Measurements from ENCODE around the gene KRTAP4-9.
"Not testable (repeated sequence)": the region's sequence is repeated elsewhere in the genome, so short reads cannot be mapped to it uniquely, and the experiment has no call there.

The KRTAP4-9 gene

DNA sequence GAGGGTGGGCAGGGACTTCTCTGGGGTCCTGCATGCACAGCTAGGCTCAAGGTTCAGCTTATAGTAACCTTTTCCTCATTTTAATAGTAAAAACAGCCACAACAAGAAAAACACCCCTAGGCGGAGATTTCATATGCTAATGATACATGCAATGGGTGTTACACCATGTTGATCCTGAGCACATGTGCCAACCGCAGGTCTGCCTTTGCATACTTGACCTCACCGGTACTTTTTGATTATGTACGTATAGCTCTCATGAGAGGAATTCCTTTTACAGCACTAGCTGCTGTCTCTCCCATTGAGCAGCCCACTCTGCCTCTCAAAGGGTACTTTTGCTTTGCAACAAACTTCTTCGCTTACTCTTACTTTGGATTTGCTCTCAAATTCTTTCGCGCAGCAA lies 9.1 kb upstream of the KRTAP4-9 start:
- Histone ChIP-seq H3K9me3 (ENCODE audit: control insufficient read depth, low read length) (peaks cover 4% of the 10 kb centered on the region), H3K27me3 (ENCODE audit: control insufficient read depth, insufficient read depth, low read length, poor library complexity, severe bottlenecking) (no peaks in the 10 kb centered on the region), H3K27ac (ENCODE audit: insufficient read depth, low read depth, low read length, poor library complexity, severe bottlenecking) (no peak overlapping the region), H3K36me3 (ENCODE audit: control insufficient read depth, insufficient read depth, low read length) (peaks cover 3% of the 10 kb centered on the region), H3K4me1 (ENCODE audit: control insufficient read depth, insufficient read depth, low read length) (no peaks in the 10 kb centered on the region), H3K4me3 (ENCODE audit: insufficient read depth, low read depth, low read length) (no peak overlapping the region)
- 95 to 97% methylated on average over 7 of the region's 7 CpGs for WGBS, 2 experiments

DNA sequence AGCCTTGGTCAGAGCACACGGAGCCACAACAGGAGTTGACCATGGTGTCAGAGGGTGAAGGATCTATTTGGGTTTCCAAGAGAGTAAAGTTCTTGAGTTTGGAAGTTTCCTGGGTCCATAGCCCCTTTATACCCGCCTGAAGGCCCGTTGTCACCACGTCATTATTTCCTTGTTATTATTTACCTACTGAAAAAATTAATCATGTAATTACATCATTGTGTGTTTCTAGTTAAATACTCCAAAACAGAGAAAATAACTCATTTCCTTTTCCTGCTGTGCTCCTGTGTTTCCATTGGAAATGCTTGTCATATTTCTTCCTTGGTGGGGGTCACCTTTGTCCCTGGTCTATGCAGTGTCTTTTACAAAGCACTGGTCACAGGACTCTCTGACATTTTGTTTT lies 7.1 kb upstream of the KRTAP4-9 start, which contains the start of gene KRTAP4-8:
KRTAP4-8 (minus strand) TSS at position 101 of the 400 bp plus-strand sequence; CDS start at position 43, 58 bp downstream.
- Histone ChIP-seq H3K36me3 (ENCODE audit: control insufficient read depth, insufficient read depth, low read length) (peaks cover 3% of the 10 kb centered on the region), H3K27ac (ENCODE audit: insufficient read depth, low read depth, low read length, poor library complexity, severe bottlenecking) (no peak within 1 kb of the TSS)

DNA sequence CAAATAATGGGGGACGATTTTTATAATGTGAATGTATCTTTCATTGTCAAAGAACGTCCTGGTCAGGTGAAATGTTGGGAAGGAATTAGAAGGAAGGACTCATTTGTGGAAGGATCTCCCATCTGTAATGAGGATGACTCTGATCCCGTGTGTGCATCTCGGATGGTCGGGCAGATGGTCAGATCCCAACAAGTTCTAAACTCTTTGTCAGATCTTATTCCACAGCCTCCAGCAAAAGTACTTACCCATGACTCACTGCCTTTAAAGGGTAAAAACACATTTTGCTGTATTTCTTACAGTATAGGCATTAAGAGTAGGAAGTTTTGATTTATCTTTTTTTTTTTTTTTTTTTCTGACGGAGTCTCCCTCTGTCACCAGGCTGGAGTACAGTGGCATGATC lies 6.7 kb upstream of the KRTAP4-9 start:
- H3K4me3 ChIP-seq (ENCODE audit: insufficient read depth, low read depth, low read length), result no peak overlapping the region
- H3K9me3 ChIP-seq (ENCODE audit: control insufficient read depth, low read length), result no peaks in the 10 kb centered on the region
- peaks cover 2% of the 10 kb centered on the region for H3K36me3 ChIP-seq (ENCODE audit: control insufficient read depth, insufficient read depth, low read length)
- no peak overlapping the region for H3K27ac ChIP-seq (ENCODE audit: insufficient read depth, low read depth, low read length, poor library complexity, severe bottlenecking)
- H3K4me1 ChIP-seq (ENCODE audit: control insufficient read depth, insufficient read depth, low read length), result no peaks in the 10 kb centered on the region
- H3K27me3 ChIP-seq (ENCODE audit: control insufficient read depth, insufficient read depth, low read length, poor library complexity, severe bottlenecking), result no peaks in the 10 kb centered on the region
- 93 to 94% methylated on average over 6 of the region's 6 CpGs for WGBS, 2 experiments

More for the DNA sequence above, 7.1 kb upstream of the KRTAP4-9 start, which contains the start of gene KRTAP4-8:
- Histone ChIP-seq H3K4me1 (ENCODE audit: control insufficient read depth, insufficient read depth, low read length) (no peaks in the 10 kb centered on the region), H3K4me3 (ENCODE audit: insufficient read depth, low read depth, low read length) (no peak within 1 kb of the TSS), H3K9me3 (ENCODE audit: control insufficient read depth, low read length) (no peaks in the 10 kb centered on the region), H3K27me3 (ENCODE audit: control insufficient read depth, insufficient read depth, low read length, poor library complexity, severe bottlenecking) (no peaks in the 10 kb centered on the region)
- WGBS, 2 experiments, result 92 to 93% methylated on average over 2 to 3 of the region's 4 CpGs

DNA sequence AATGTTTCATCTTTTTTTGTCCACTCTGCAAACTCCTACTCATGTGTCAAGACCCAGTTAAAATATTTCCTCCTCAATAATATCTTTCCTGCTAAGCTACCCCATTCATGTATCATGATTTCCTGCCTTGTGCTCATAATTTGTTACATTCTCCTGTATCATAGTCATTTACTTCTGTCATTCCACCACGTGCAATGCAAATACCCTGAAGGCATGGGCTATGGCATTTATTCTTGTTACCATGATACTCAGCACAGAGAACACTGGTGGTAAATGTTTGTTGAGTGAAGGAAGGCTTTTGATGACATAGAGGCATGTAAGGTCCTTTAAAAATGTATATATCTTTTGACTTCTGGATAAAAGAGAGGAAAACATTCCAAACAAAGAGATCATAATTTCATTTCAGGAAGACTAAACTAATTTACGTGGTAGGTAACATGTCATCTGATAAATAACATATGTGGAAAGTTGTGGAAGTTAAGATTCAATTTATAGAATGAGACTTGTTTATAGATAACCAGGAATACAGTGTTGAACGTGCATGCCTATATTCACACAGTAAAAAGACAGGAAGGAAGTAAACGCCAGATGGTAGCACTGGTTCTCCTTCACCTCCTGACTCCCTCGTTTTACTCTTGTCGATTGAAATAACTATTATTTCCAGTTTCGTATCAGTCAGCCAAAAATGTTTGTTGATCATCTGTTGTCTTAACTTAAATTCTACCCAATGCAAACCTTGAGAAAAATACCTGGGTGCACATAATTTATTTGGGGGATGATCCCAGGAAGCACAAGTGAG lies 5.3 kb upstream of the KRTAP4-9 start:
- H3K36me3 ChIP-seq (ENCODE audit: control insufficient read depth, insufficient read depth, low read length); H3K27ac ChIP-seq (ENCODE audit: insufficient read depth, low read depth, low read length, poor library complexity, severe bottlenecking); H3K4me1 ChIP-seq (ENCODE audit: control insufficient read depth, insufficient read depth, low read length); H3K9me3 ChIP-seq (ENCODE audit: control insufficient read depth, low read length); H3K4me3 ChIP-seq (ENCODE audit: insufficient read depth, low read depth, low read length); H3K27me3 ChIP-seq (ENCODE audit: control insufficient read depth, insufficient read depth, low read length, poor library complexity, severe bottlenecking): not testable (repeated sequence)
- WGBS, 2 experiments, result 94 to 95% methylated on average over 7 of the region's 7 CpGs

DNA sequence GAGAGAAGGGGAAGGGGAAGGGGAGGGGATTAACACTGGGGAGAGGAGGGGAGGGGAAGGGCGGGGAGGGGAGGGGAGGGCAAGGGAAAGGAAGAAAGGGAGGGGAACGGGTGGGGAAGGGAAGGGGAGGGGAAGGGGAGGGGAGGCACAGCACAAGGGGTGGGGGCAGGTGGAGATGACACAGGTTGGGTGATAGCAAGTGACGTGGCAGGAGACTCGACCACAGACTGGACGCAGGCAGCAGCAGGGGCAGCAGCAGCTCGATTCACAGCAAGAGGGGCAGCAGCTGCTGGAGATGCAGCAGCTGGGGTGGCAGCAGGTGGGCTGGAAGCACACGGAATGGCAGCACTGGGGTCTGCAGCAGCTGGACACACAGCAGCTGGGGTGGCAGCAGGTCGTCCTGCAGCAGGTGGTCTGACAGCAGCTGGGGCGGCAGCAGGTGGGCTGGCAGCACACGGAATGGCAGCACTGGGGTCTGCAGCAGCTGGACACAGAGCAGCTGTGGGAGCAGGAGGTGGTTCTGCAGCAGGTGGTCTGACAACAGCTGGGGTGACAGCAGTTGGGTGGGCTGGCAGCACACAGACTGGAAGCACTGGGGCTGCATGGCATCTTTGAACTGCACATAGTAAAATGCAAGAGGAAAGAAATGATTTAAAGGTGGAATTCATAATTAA lies 3.5 kb upstream of the KRTAP4-9 start, which contains the start of gene KRTAP4-16:
KRTAP4-16 (minus strand) TSS at position 624 of the 674 bp plus-strand sequence; CDS start at position 624, 0 bp downstream.
- Histone ChIP-seq H3K27me3 (ENCODE audit: control insufficient read depth, insufficient read depth, low read length, poor library complexity, severe bottlenecking) (no peaks in the 10 kb centered on the region), H3K9me3 (ENCODE audit: control insufficient read depth, low read length) (no peaks in the 10 kb centered on the region), H3K4me1 (ENCODE audit: control insufficient read depth, insufficient read depth, low read length) (no peaks in the 10 kb centered on the region), H3K36me3 (ENCODE audit: control insufficient read depth, insufficient read depth, low read length) (no peaks in the 10 kb centered on the region), H3K4me3 (ENCODE audit: insufficient read depth, low read depth, low read length) (no peak within 1 kb of the TSS), H3K27ac (ENCODE audit: insufficient read depth, low read depth, low read length, poor library complexity, severe bottlenecking) (no peak within 1 kb of the TSS)
- 61 to 63% methylated on average over 9 to 10 of the region's 10 CpGs for WGBS, 2 experiments

DNA sequence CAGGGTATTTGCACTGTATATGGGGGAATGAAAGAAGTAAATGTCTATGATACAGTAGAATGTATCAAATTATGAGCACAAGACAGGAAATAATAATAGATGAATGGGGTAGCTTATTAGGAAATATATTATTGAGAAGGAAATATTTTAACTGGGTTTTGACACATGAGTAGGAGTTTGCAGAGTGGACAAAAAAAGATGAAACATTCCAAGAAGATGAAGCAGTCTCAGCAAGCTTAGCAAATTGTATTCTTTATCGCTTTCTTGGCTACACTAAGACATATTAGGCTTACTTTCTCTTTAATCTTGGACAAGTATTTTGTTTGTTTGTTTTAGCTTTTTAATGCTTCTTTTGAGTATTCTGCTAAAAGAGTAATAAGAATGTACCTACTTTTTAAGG lies 1.3 kb upstream of the KRTAP4-9 start:
- H3K27ac ChIP-seq (ENCODE audit: insufficient read depth, low read depth, low read length, poor library complexity, severe bottlenecking), result no peak overlapping the region
- H3K4me1 ChIP-seq (ENCODE audit: control insufficient read depth, insufficient read depth, low read length), result no peaks in the 10 kb centered on the region
- H3K9me3 ChIP-seq (ENCODE audit: control insufficient read depth, low read length), result no peaks in the 10 kb centered on the region
- WGBS, 2 experiments, result 91 to 100% methylated on average over 1 of the region's 1 CpG
- H3K36me3 ChIP-seq (ENCODE audit: control insufficient read depth, insufficient read depth, low read length), result no peaks in the 10 kb centered on the region
- H3K4me3 ChIP-seq (ENCODE audit: insufficient read depth, low read depth, low read length), result no peak overlapping the region
- no peaks in the 10 kb centered on the region for H3K27me3 ChIP-seq (ENCODE audit: control insufficient read depth, insufficient read depth, low read length, poor library complexity, severe bottlenecking)

DNA sequence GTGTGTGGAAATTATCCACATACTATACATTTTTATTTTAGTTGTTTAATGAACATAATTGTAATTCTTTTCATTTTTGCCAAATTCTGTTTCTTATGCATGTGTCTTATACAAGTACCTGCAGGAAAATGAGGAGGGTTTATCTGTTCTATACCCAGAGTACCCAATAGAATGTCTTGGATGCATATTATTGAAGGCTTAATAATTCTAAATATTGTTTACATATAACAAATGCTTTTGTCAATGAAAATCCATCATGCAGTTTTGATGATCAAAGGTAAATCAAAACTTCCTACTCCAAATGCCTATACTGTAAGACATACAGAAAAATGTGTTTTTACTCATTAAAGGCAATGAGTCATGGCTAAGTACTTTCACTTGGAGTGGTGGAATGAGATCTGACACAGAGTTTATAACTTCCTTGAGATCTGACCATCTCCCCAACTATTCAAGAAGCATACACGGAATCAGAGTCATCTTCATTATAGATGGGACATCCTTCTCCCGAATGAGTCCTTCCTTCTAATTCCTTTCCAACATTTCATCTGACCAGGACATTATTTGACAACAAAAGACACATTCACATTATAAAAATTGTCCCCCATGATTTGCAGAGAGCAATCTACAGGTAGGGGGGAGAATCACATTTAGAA lies 677 bp upstream of the KRTAP4-9 start:
- not testable (repeated sequence) for H3K36me3 ChIP-seq (ENCODE audit: control insufficient read depth, insufficient read depth, low read length); H3K27me3 ChIP-seq (ENCODE audit: control insufficient read depth, insufficient read depth, low read length, poor library complexity, severe bottlenecking); H3K4me3 ChIP-seq (ENCODE audit: insufficient read depth, low read depth, low read length); H3K9me3 ChIP-seq (ENCODE audit: control insufficient read depth, low read length); H3K4me1 ChIP-seq (ENCODE audit: control insufficient read depth, insufficient read depth, low read length); H3K27ac ChIP-seq (ENCODE audit: insufficient read depth, low read depth, low read length, poor library complexity, severe bottlenecking)
- 84 to 87% methylated on average over 2 of the region's 2 CpGs for WGBS, 2 experiments

DNA sequence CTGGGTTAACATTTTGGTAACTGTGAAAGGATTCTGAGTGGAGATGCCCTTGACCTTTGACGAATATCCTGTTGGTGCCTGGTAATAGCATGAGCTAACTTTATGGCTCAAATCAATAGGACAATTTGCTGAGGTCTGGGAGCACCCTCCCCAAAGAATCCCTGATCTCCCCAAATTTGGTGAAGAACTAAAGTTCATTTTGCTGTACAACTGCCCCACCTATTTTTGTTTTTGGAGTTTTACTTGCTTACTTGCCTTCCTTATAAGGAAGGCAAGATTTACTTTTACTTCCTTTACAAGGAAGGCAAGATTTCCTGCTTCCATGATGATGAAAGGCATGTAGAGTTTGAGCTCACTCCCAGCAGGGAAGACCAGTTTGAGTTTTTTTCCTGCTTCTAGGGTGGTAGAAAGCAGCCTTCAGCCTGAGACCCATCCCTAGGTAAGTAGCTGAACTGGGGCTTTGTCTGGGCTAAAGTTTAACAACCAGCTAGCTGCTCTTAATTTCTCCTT lies 2.8 kb downstream of the KRTAP4-9 start:
- Histone ChIP-seq H3K36me3 (ENCODE audit: control insufficient read depth, insufficient read depth, low read length) (no peaks in the 10 kb centered on the region), H3K27me3 (ENCODE audit: control insufficient read depth, insufficient read depth, low read length, poor library complexity, severe bottlenecking) (no peaks in the 10 kb centered on the region), H3K9me3 (ENCODE audit: control insufficient read depth, low read length) (peaks cover 10% of the 10 kb centered on the region), H3K27ac (ENCODE audit: insufficient read depth, low read depth, low read length, poor library complexity, severe bottlenecking) (no peak overlapping the region), H3K4me1 (ENCODE audit: control insufficient read depth, insufficient read depth, low read length) (no peaks in the 10 kb centered on the region), H3K4me3 (ENCODE audit: insufficient read depth, low read depth, low read length) (no peak overlapping the region)
- WGBS, 2 experiments, result 83 to 93% methylated on average over 1 of the region's 1 CpG

DNA sequence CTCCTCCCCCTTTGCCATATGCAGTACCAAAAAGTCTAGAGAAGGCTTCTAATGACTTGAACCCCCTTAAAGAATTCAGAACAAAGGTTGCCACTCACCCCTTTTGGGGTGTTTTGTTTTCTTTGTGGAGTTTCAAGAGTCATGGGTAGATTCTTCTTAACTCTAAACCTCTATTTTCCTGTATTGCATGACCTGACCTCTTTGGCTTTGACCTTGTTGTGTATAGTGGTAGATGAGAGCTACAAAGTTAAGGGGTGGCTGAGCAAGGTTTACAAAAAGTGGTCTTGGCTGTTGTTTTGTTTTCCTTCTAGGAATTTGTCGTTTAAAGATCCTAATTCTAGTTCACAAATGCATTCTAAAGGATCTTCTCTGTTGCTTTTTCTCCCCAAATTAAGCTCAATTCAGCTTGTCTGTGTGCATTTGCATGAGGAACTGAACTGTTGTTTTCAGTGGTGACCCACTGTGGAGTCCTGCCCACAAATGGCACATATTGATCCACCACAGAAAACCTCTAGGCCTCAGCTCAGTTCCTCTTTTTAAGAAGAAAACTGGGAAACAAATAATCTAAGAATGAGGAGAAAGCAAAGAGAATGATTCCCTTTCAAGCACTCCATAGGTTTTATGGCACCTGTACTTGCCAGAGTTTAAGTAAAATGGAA lies 3.7 kb downstream of the KRTAP4-9 start:
- not testable (repeated sequence) for H3K36me3 ChIP-seq (ENCODE audit: control insufficient read depth, insufficient read depth, low read length); H3K9me3 ChIP-seq (ENCODE audit: control insufficient read depth, low read length); H3K27ac ChIP-seq (ENCODE audit: insufficient read depth, low read depth, low read length, poor library complexity, severe bottlenecking); H3K27me3 ChIP-seq (ENCODE audit: control insufficient read depth, insufficient read depth, low read length, poor library complexity, severe bottlenecking); H3K4me1 ChIP-seq (ENCODE audit: control insufficient read depth, insufficient read depth, low read length); H3K4me3 ChIP-seq (ENCODE audit: insufficient read depth, low read depth, low read length)
- WGBS, 2 experiments, result 44 to 71% methylated on average over 1 of the region's 1 CpG
